ENCODE results near the gene RAB4B. TPM values are rescaled to one million over a fixed set of nuclear protein-coding genes. Genes with fewer than 3 reads are reported as not detected.

Gene RAB4B
- total RNA-seq: 11.7 and 19.9 TPM in 2 replicates

GRCh38 chr19:40777937-40778705, at the start of gene RAB4B:
RAB4B (plus strand) TSS chr19:40778247; CDS start chr19:40778376, 129 bp downstream.

GRCh38 chr19:40750058-40750873, 27.8 kb upstream of the RAB4B start, which contains the start of gene ACTMAP:
ACTMAP (minus strand) TSS chr19:40750477; CDS start chr19:40749803, 674 bp downstream.

GRCh38 chr19:40750874-40751537, 27.0 kb upstream of the RAB4B start, which contains the start of gene SNRPA:
SNRPA (plus strand) TSS chr19:40751203; CDS start chr19:40751409, 206 bp downstream.

GRCh38 chr19:40774916-40775631, 3.0 kb upstream of the RAB4B start, which contains the start of gene MIA:
MIA (plus strand) TSS chr19:40775521; CDS start chr19:40775543, 22 bp downstream.

DNA sequence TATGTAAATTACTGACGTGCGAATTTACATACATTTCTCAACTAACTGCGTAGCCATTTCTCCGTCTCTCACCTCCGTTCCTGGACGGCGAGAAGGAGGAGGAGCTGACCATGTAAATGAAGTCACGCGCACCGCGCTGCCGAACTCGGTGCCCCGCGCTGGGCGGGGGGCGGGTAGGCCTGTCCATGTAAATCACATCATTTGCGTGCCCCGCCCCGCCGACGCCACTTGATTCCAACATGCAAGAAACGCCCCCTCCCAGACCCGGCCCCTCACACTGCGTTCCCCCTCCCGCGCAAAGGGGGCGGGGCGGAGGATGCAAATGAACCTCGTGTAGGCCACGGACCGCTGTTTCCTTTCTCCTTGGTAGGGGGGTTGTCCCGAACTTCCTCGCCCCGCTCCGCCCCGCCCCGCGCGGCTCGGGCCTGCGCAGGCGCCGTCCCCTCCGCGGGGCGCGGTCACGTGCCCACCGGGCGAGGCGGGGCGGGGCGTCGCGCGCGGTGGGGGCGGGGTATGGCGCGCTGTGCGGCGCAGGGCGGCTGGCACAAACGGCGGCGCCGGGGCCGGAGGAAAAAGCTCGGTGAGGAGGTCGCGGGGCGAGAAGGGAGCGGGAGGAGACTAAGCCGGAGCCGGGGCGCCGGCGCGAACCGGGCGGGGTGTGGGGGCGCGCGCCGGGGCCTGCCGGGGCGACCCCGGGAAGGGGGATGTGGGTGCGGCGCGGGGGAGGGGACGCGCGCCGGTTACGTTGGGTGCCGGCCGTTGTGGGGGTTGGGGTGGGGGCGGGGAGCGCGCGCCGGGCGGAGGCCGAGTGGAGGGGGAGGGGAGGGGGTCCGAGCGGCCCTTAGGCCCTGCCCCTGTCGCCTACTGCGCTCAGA, 20.9 kb downstream of the RAB4B start, which contains the start of gene EGLN2:
TSS of gene EGLN2 (plus strand) at position 509 of the 875 bp plus-strand sequence. CDS start 1,382 bp downstream, outside the sequence.

Other genes starting within 250 kb of the RAB4B start
- 14.9 and 26.2 TPM in 2 replicates for gene SHKBP1, start 201.4 kb upstream of the RAB4B start, total RNA-seq
- 9.7 and 16.6 TPM in 2 replicates for gene LTBP4, start 176.9 kb upstream of the RAB4B start, total RNA-seq
- gene NUMBL, start 87.6 kb upstream of the RAB4B start, total RNA-seq: 36.5 and 40.9 TPM in 2 replicates
- 28.9 and 40.7 TPM in 2 replicates for gene COQ8B, start 61.4 kb upstream of the RAB4B start, total RNA-seq
- 17.5 and 23.2 TPM in 2 replicates for gene ITPKC, start 61.1 kb upstream of the RAB4B start, total RNA-seq
- 1.1 and 2.0 TPM in 2 replicates for gene ACTMAP, start 27.8 kb upstream of the RAB4B start, total RNA-seq
- 33.7 and 55.4 TPM in 2 replicates for gene SNRPA, start 27.0 kb upstream of the RAB4B start, total RNA-seq
- gene MIA, start 2.7 kb upstream of the RAB4B start, total RNA-seq: not detected in 2 replicates
- 101 and 103 TPM in 2 replicates for gene EGLN2, start 20.9 kb downstream of the RAB4B start, total RNA-seq
- not detected in 2 replicates for gene CYP2A6, start 72.2 kb downstream of the RAB4B start, total RNA-seq
- gene CYP2A7, start 104.0 kb downstream of the RAB4B start, total RNA-seq: not detected in 2 replicates
- gene CYP2B6, start 213.0 kb downstream of the RAB4B start, total RNA-seq: not detected in 2 replicates